Mesenchymal stem cell (in vitro differentiated cells and primary cell): Measurements from ENCODE around the gene BCL7A.

Experiments used
- DNase-seq: peaks from one replicate; pipeline ENCODE4 v3.0.0-alpha.2; 2013
- H2AFZ ChIP-seq: one replicate; pipeline ENCODE4 v1.6.1; 2013; ENCODE audit warnings: low read depth, mild to moderate bottlenecking, control low read depth, inconsistent platforms, low read length, moderate library complexity
- H2AK5ac ChIP-seq: 2 replicates; pipeline ENCODE4 v1.6.1; 2013; ENCODE audit warnings: low read length, moderate library complexity, mild to moderate bottlenecking, inconsistent platforms; ENCODE audit not compliant: severe bottlenecking
- H2BK120ac ChIP-seq: one replicate; pipeline ENCODE4 v1.6.1; 2013; ENCODE audit warnings: low read depth, mild to moderate bottlenecking, inconsistent platforms, low read length, moderate library complexity
- H2BK12ac ChIP-seq, 2 experiments: one replicate each; pipeline ENCODE4 v1.6.1; 2013; ENCODE audit warnings: inconsistent platforms in 2 of 2, low read length in 2 of 2, mild to moderate bottlenecking in 2 of 2, moderate library complexity in 2 of 2, control low read depth in 1 of 2
- H2BK15ac ChIP-seq: one replicate; pipeline ENCODE4 v1.6.1; 2013; ENCODE audit warnings: mild to moderate bottlenecking, low read depth, inconsistent platforms; ENCODE audit not compliant: poor library complexity, severe bottlenecking
- H2BK5ac ChIP-seq: 2 replicates; pipeline ENCODE4 v1.6.1; 2013; ENCODE audit warnings: low read depth, mild to moderate bottlenecking, low read length, control low read depth, inconsistent platforms; ENCODE audit not compliant: poor library complexity, severe bottlenecking
- H3K14ac ChIP-seq, 2 experiments: one replicate each; pipeline ENCODE4 v1.6.1; 2013; ENCODE audit warnings: inconsistent platforms in 2 of 2, low read length in 2 of 2, control low read depth in 1 of 2, mild to moderate bottlenecking in 1 of 2, moderate library complexity in 1 of 2
- H3K18ac ChIP-seq, 2 experiments: one replicate each; pipeline ENCODE4 v1.6.1; 2013; ENCODE audit warnings: inconsistent platforms in 2 of 2, low read length in 2 of 2, control low read depth in 1 of 2, low read depth in 1 of 2, mild to moderate bottlenecking in 1 of 2
- H3K23ac ChIP-seq, 2 experiments: one replicate each; pipeline ENCODE4 v1.6.1; 2013; ENCODE audit warnings: inconsistent platforms in 2 of 2, low read length in 2 of 2, mild to moderate bottlenecking in 2 of 2, moderate library complexity in 2 of 2, control low read depth in 1 of 2
- H3K27ac ChIP-seq: 2 replicates; pipeline ENCODE4 v1.5.1; 2013; ENCODE audit warnings: mild to moderate bottlenecking, moderate library complexity, low read length, control low read depth, inconsistent platforms; ENCODE audit not compliant: poor library complexity, severe bottlenecking
- H3K27me3 ChIP-seq, 2 experiments: 2 replicates each; pipeline versions ENCODE4 v1.6.1 to v1.7.0; 2013; ENCODE audit warnings: low read length in 2 of 2, mild to moderate bottlenecking in 2 of 2, moderate library complexity in 2 of 2, control low read depth in 1 of 2, inconsistent platforms in 1 of 2; ENCODE audit not compliant: control insufficient read depth in 1 of 2, insufficient read depth in 1 of 2
- H3K36me3 ChIP-seq, 2 experiments: 2 replicates each; pipeline versions ENCODE4 v1.6.1 to v1.7.0; 2013; ENCODE audit warnings: low read length in 2 of 2, control low read depth in 1 of 2, inconsistent platforms in 1 of 2, low read depth in 1 of 2, mild to moderate bottlenecking in 1 of 2; ENCODE audit not compliant: insufficient read depth in 2 of 2, control insufficient read depth in 1 of 2
- H3K4ac ChIP-seq, 2 experiments: one replicate each; pipeline ENCODE4 v1.6.1; 2013; ENCODE audit warnings: inconsistent platforms in 2 of 2, low read length in 2 of 2, mild to moderate bottlenecking in 2 of 2, moderate library complexity in 2 of 2, control low read depth in 1 of 2, low read depth in 1 of 2
- H3K4me1 ChIP-seq: 2 replicates; pipeline ENCODE4 v1.6.1; 2013; ENCODE audit warnings: low read depth, low read length, control low read depth; ENCODE audit not compliant: control insufficient read depth, insufficient read depth
- H3K4me2 ChIP-seq: 2 replicates; pipeline ENCODE4 v1.6.1; 2013; ENCODE audit warnings: low read length, mild to moderate bottlenecking, inconsistent platforms; ENCODE audit not compliant: poor library complexity, severe bottlenecking
- H3K4me3 ChIP-seq, 2 experiments: 2 replicates each; pipeline versions ENCODE4 v1.5.1 to v1.7.0; 2013; ENCODE audit warnings: low read length in 2 of 2, mild to moderate bottlenecking in 2 of 2, control low read depth in 1 of 2, low read depth in 1 of 2; ENCODE audit not compliant: insufficient read depth in 1 of 2
- H3K79me1 ChIP-seq: replicated peaks from 2 replicates; pipeline ENCODE4 v1.6.1; 2013; ENCODE audit warnings: mild to moderate bottlenecking, control low read depth, low read length, inconsistent platforms; ENCODE audit not compliant: poor library complexity, severe bottlenecking
- H3K9ac ChIP-seq: 2 replicates; pipeline ENCODE4 v1.7.0; 2013; ENCODE audit warnings: mild to moderate bottlenecking, low read length, moderate library complexity
- H3K9me3 ChIP-seq: 2 replicates; pipeline ENCODE4 v1.7.0; 2013; ENCODE audit warnings: mild to moderate bottlenecking, low read length; ENCODE audit not compliant: control insufficient read depth
- H4K8ac ChIP-seq: one replicate; pipeline ENCODE4 v1.6.1; 2013; ENCODE audit warnings: inconsistent platforms, mild to moderate bottlenecking, low read length, moderate library complexity
- H4K91ac ChIP-seq: one replicate; pipeline ENCODE4 v1.6.1; 2013; ENCODE audit warnings: mild to moderate bottlenecking, low read length, inconsistent platforms
- WGBS: methylation state at CpG from one replicate; pipeline ENCODE4 v1.1.7; 2013; ENCODE audit warnings: mixed read lengths; 5-methylcytosine and 5-hydroxymethylcytosine counted together

The BCL7A gene

GRCh38 chr12:122003651-122004611, 17.8 kb upstream of the BCL7A start:
- H4K91ac ChIP-seq: no peak overlapping the region
- no peak overlapping the region for H3K27ac ChIP-seq
- no peak overlapping the region for H3K4me2 ChIP-seq
- 93% methylated on average over 27 of the region's 28 CpGs for WGBS
- peak overlapping the region in 1 of 2 experiments; percentile 28 for H3K18ac ChIP-seq
- no peaks in the 10 kb centered on the region for H3K9me3 ChIP-seq
- H3K14ac ChIP-seq: no peak overlapping the region
- no peak overlapping the region for H2AFZ ChIP-seq
- no peak overlapping the region for H4K8ac ChIP-seq
- H3K4ac ChIP-seq: no peak overlapping the region
- no peaks in the 10 kb centered on the region for H3K27me3 ChIP-seq
- H2BK120ac ChIP-seq: no peak overlapping the region
- H2BK12ac ChIP-seq: no peak overlapping the region
- H3K23ac ChIP-seq: no peak overlapping the region
- H3K79me1 ChIP-seq: no peaks in the 10 kb centered on the region
- no peak overlapping the region for H3K4me3 ChIP-seq
- no peak overlapping the region for H2BK5ac ChIP-seq
- H2BK15ac ChIP-seq: no peak overlapping the region
- DNase-seq: no peak
- H3K9ac ChIP-seq: no peak overlapping the region
- peaks cover 6 to 8% of the 10 kb centered on the region in 2 experiments for H3K36me3 ChIP-seq
- H2AK5ac ChIP-seq: no peak overlapping the region
- H3K4me1 ChIP-seq: peaks cover 3% of the 10 kb centered on the region

GRCh38 chr12:122004633-122005071, 17.0 kb upstream of the BCL7A start:
- no peak overlapping the region for H3K4ac ChIP-seq
- no peaks in the 10 kb centered on the region for H3K27me3 ChIP-seq
- H3K14ac ChIP-seq: no peak overlapping the region
- no peak overlapping the region for H3K27ac ChIP-seq
- H3K36me3 ChIP-seq: peaks cover 6 to 8% of the 10 kb centered on the region in 2 experiments
- no peak overlapping the region for H3K4me2 ChIP-seq
- WGBS: 92% methylated on average over 12 of the region's 12 CpGs
- H2BK12ac ChIP-seq: no peak overlapping the region
- H2BK15ac ChIP-seq: no peak overlapping the region
- H2AK5ac ChIP-seq: no peak overlapping the region
- no peak overlapping the region for H2BK5ac ChIP-seq
- no peak overlapping the region for H4K8ac ChIP-seq
- no peak overlapping the region for H2AFZ ChIP-seq
- no peak overlapping the region for H3K4me3 ChIP-seq
- no peak overlapping the region for H4K91ac ChIP-seq
- no peak overlapping the region for H3K9ac ChIP-seq
- H3K23ac ChIP-seq: no peak overlapping the region
- H2BK120ac ChIP-seq: no peak overlapping the region
- H3K9me3 ChIP-seq: no peaks in the 10 kb centered on the region
- no peak for DNase-seq
- H3K18ac ChIP-seq: no peak overlapping the region
- no peaks in the 10 kb centered on the region for H3K79me1 ChIP-seq
- H3K4me1 ChIP-seq: peaks cover 3% of the 10 kb centered on the region

GRCh38 chr12:122005252-122005776, 16.4 kb upstream of the BCL7A start:
- H3K36me3 ChIP-seq: peaks cover 6 to 8% of the 10 kb centered on the region in 2 experiments
- H3K9ac ChIP-seq: no peak overlapping the region
- no peak for DNase-seq
- no peak overlapping the region for H2AK5ac ChIP-seq
- no peak overlapping the region for H2BK5ac ChIP-seq
- no peak overlapping the region for H2BK15ac ChIP-seq
- H3K27me3 ChIP-seq: no peaks in the 10 kb centered on the region
- H2AFZ ChIP-seq: no peak overlapping the region
- H4K91ac ChIP-seq: no peak overlapping the region
- H3K79me1 ChIP-seq: no peaks in the 10 kb centered on the region
- H4K8ac ChIP-seq: no peak overlapping the region
- H3K4ac ChIP-seq: no peak overlapping the region
- no peak overlapping the region for H2BK12ac ChIP-seq
- H2BK120ac ChIP-seq: no peak overlapping the region
- no peaks in the 10 kb centered on the region for H3K9me3 ChIP-seq
- no peak overlapping the region for H3K23ac ChIP-seq
- H3K4me3 ChIP-seq: no peak overlapping the region
- H3K27ac ChIP-seq: no peak overlapping the region
- WGBS: 93% methylated on average over 9 of the region's 11 CpGs
- no peak overlapping the region for H3K14ac ChIP-seq
- no peak overlapping the region for H3K18ac ChIP-seq
- peaks cover 5% of the 10 kb centered on the region for H3K4me1 ChIP-seq
- H3K4me2 ChIP-seq: no peak overlapping the region

- H3K27ac ChIP-seq: no peak overlapping the region
- no peak overlapping the region for H2BK12ac ChIP-seq
- H2AFZ ChIP-seq: no peak overlapping the region
- peak overlapping the region in 1 of 2 experiments; percentile 17 for H3K4me3 ChIP-seq
- H3K4me1 ChIP-seq: peaks cover 5% of the 10 kb centered on the region
- H3K4me2 ChIP-seq: no peak overlapping the region
- H3K36me3 ChIP-seq: peaks cover 5 to 8% of the 10 kb centered on the region in 2 experiments
- no peak for DNase-seq
- no peak overlapping the region for H3K4ac ChIP-seq
- H3K23ac ChIP-seq: peak overlapping the region in 1 of 2 experiments; percentile 9
- no peak overlapping the region for H3K18ac ChIP-seq
- H2BK120ac ChIP-seq: no peak overlapping the region
- WGBS: 94% methylated on average over 24 of the region's 24 CpGs
- no peak overlapping the region for H2AK5ac ChIP-seq
- H3K9ac ChIP-seq: no peak overlapping the region
- no peak overlapping the region for H4K91ac ChIP-seq
- no peak overlapping the region for H2BK5ac ChIP-seq
- H3K9me3 ChIP-seq: no peaks in the 10 kb centered on the region
- no peak overlapping the region for H4K8ac ChIP-seq
- no peaks in the 10 kb centered on the region for H3K79me1 ChIP-seq
- no peaks in the 10 kb centered on the region for H3K27me3 ChIP-seq
- H2BK15ac ChIP-seq: no peak overlapping the region
- H3K14ac ChIP-seq: no peak overlapping the region
Observed at GRCh38 chr12:122006186-122006926, 15.3 kb upstream of the BCL7A start.
